T-helper 2 cell (primary cell): Measurements from ENCODE around the gene CCK.

Experiments used
- DNase-seq, 5 experiments: peaks; one replicate each; pipeline versions ENCODE4 v3.0.0 to v3.0.0-alpha.2; 2012 to 2022

CCK gene

GRCh38 chr3:42267878-42268277, 1.9 kb upstream of the CCK start:
- no peak for DNase-seq

DNA sequence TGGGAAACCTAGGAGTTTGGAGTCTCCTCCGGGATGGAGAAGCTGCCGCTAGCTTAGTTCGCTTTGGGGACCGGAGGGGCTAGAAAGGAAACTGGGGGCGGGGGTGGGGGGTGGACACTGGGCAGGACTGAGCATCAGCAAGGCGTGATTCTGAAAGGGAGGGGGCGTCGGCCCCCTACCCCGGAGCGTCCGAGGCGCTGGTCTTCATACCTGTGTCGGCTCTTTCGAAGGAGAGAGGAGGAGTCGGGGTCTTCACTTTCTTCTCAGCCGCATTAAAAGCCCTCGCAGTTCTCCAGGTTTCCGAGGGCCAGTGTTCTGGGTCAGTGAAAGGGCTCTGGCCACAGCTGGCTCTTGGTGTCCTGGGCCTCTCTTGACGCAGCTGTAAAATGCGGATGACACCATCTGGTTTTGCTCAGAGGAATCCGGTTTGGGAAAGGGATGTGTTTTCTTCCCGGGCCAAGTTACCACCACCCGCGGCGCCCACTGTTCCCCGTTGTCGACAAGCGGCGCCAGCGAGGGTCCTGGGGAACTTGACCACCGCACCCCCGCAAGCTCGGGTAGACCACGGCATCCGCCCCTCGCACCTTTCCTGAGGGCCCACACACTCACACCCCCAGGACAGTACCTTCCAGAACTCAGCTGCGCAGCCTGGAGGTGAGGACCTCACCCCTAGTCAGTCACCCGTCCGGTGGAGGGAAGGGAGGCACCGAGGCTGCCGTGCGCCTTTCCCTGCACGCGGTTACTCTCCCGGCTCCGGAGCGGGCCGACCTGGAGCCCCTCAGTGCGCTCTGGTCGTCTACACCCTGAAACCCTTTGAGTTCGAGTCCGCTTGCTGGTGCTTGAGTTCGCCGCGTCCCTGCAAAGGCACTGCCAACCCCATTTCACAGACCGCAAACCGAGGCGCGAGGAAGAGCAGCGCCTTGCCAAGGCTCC, 660 bp downstream of the CCK start:
- DNase-seq, result no peak

GRCh38 chr3:42264399-42265058, 1.5 kb downstream of the CCK start:
- DNase-seq, result peak in 1 of 5 experiments; percentile 17

DNA sequence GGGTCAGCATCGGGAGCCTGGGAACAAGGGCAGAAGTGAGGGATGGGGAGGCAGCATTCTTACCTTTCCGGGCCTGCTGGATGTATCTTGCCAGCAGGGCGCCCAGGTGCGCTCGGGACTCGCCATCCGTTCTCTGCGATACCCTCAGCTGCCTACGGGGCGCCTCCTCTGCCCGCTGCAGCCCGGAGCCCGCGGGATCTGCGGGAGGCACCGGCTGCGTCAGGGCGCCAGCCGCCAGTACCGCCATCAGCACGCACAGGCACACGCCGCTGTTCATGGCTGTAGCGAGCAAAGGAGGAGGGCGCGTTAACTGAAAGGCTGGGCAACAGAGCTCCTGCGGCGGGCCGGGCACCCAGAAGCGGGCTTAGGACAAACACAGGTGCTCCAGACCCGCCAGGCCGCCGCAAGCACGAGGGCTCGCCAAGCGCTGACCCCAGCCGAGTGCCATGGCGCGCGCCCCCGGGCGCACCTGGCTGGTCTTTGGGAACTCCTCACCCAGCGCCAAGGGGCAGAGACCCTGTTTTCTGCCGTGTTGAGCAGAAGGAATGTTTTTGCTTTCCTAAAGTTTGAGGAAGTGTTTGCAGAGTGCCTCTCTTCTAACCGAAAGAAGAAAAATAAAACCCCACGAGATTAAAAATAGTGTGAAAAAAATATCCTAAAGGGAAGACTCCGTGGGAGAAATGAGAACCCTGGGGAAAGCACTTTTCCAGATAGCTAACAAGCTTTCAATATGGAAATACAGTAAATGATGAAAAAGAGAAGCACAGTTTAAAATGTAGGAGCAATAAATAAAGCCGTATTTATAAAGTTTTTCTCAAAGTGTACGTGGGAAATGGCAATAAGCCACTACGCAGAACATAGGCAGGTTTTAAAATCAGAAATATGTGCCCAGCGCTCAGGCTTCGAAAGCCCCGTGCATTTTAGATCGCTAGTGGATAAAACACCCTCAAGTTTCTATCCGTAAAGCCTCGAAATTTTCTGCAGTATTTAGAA, 2.3 kb downstream of the CCK start:
- no peak for DNase-seq

- no peak for DNase-seq
These were observed 3.5 kb downstream of the CCK start for GRCh38 chr3:42262525-42262924.

GRCh38 chr3:42257007-42257406, 9.0 kb downstream of the CCK start:
- no peak for DNase-seq

GRCh38 chr3:42256135-42256819, 9.7 kb downstream of the CCK start:
- peak in 1 of 5 experiments; percentile 18 for DNase-seq

GRCh38 chr3:42254566-42254965, 11.4 kb downstream of the CCK start:
- no peak for DNase-seq

- DNase-seq, result no peak
These were observed 15.2 kb downstream of the CCK start for GRCh38 chr3:42250761-42251160.

DNA sequence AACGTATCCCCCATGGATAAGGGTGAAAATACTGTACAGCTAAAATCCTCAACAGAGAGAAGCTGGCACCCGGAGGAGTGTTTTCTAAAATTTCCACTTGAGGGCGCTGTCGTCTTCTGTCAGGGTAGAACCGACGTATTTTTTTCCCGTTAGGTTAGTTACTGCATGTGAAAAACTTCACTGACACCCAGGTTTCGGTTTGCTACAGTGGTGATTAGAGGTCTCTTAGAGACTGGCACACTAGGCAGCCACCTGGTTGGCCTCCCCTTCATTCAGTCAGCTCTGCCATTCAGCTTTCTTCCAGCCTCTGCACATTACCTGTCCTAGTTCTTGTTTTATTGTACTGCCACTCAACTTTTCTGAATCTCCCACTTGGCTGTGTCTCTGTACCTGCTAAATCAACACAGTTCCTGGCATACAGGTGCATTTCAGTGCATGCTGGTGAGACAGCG, 18.4 kb downstream of the CCK start:
- DNase-seq, result peak in 4 of 5 experiments; percentile 16 to 76 (median 26)

GRCh38 chr3:42246091-42246490, 19.9 kb downstream of the CCK start:
- no peak for DNase-seq

DNA sequence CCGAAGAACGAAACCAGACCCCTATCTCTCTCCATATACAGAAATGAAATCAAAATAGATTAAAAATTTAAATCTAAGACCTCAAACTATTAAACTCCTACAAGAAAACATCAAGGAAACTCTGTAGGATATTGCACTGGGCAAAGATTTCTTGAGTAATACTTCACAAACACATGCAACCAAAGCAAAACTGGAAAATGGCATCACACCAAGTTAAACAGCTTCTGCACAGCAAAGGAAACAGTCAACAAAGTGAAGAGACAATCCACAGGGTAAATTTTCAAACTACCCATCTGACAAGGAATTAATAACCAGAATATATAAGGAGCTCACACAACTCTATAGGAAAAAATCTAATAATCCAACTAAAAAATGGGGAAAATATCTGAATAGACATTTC, 29.4 kb downstream of the CCK start:
- DNase-seq, result no peak

DNA sequence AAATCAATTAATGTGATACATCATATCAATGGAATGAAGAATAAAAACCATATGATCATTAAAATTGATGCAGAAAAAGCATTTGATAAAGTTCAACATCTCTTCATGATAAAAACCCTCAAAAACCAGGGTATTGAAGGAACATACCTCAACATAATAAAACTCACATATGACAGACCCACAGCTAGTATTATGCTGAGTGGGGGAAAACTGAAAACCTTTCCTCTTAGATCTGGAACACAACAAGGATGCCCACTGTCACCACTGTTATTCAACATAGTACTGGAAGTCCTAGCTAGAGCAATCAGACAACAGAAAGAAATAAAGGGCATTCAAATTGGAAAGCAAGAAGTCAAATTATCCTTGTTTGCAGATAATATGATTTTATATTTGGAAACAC, 30.5 kb downstream of the CCK start:
- no peak for DNase-seq

DNA sequence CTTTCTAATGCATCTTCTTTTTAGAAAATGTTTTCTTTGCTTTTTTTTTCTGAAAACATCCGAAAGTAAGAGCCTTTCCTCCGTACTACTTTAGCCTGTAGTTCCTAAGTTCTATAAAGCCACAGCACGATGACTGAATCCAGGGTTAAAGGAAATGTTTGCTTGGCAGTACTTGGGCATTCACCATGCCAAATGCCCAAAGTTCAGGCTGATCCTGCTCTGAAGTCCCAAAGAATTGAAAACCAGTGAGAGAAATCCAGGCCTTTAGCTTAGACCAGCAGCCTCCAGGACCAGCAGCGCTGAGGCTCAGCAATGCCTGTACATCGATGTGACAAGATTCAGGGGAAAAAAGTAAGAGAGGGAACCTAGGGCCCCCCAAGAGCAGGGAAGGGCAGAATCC, 35.1 kb downstream of the CCK start:
- DNase-seq, result no peak

- DNase-seq, result no peak
These were observed 35.9 kb downstream of the CCK start for GRCh38 chr3:42229942-42230688.

- no peak for DNase-seq
These were observed 36.6 kb downstream of the CCK start for GRCh38 chr3:42229266-42229941.

GRCh38 chr3:42228796-42229195, 37.2 kb downstream of the CCK start:
- peak in 1 of 5 experiments; percentile 45 for DNase-seq

DNA sequence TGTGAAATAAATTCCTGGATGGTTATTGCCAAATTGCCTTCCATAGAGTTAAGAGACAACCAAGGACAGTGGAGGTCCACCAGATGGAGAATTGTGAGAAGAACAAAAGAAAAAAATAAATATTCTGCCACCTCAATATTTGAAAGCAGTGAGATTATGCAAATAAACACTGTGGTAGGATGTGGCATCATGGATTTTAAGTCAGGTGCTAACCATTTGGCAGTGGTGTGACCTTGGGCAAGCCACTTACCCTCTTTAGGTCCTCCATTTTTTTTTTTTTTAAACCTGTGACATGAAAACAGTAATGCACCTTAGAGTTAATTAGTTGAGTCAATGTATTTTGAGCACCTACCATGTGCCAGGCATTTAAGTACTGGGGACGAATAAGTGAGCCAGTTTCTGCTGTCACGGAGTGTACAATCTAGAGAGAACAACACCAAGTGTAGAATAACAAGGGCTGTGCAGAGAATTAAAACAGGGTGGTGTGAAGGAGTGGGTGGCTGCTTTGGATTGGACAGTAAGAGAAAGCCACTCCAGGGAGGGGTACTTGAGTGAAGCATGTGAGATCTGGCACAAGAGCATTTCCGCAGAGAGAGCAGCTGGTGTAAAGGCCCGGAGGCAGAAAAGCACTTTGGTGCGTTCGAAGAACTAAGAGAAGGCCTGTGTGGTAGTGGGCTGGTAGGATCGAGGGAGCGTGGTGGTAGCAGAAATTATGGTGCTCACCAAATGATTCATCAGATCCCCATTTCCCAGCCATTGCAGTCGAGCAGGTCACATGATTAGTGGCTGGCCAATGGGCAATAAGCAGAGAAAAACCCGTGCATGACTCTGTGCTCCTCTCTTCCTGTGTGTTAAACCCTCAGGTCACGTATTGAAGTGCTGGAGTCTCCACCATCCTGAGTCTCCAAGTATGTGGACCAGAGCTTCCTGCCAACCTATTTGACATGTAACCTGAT, 39.2 kb downstream of the CCK start:
- peak in 1 of 5 experiments; percentile 72 for DNase-seq
